Fibroblast of lung (primary cell): ENCODE data around the gene PMEPA1. TPM values are rescaled to one million over a fixed set of nuclear protein-coding genes. Genes with fewer than 3 reads are reported as not detected.

Source experiments
- DNase-seq, 2 donors: peaks; one replicate each; pipeline versions ENCODE4 v3.0.0 to v3.0.0-alpha.2; 2010; ENCODE audit warnings: low read depth in 2 of 2
- H2AFZ ChIP-seq: 2 replicates; pipeline ENCODE4 v1.5.1; 2012; ENCODE audit warnings: low read length, control low read depth, inconsistent platforms
- H3K27ac ChIP-seq: 2 replicates; pipeline ENCODE4 v1.5.1; 2011; ENCODE audit warnings: low read length, control low read depth; ENCODE audit not compliant: insufficient read depth
- H3K27me3 ChIP-seq: 2 replicates; pipeline ENCODE4 v1.5.1; 2011; ENCODE audit warnings: mild to moderate bottlenecking, low read length; ENCODE audit not compliant: control insufficient read depth, insufficient read depth
- H3K36me3 ChIP-seq: 2 replicates; pipeline ENCODE4 v1.5.1; 2011; ENCODE audit warnings: low read length; ENCODE audit not compliant: control insufficient read depth, insufficient read depth
- H3K4me1 ChIP-seq: 2 replicates; pipeline ENCODE4 v1.5.1; 2011; ENCODE audit warnings: low read length; ENCODE audit not compliant: control insufficient read depth, insufficient read depth; ENCODE audit errors: extremely low read depth
- H3K4me2 ChIP-seq: 2 replicates; pipeline ENCODE4 v1.5.1; 2011; ENCODE audit warnings: low read length, control low read depth; ENCODE audit not compliant: insufficient read depth; ENCODE audit errors: extremely low read depth
- H3K4me3 ChIP-seq, 4 experiments: fragments of 200-600 bp in 1 of 4; sonication (generic) in 1 of 4; replicated peaks in 1 of 4; 2 replicates each; pipeline ENCODE4 v1.5.1; 2011 to 2016; ENCODE audit warnings: low read length in 4 of 4, low read depth in 3 of 4, mild to moderate bottlenecking in 3 of 4, control low read depth in 2 of 4, inconsistent platforms in 1 of 4, mixed read lengths in 1 of 4; ENCODE audit not compliant: insufficient read depth in 1 of 4; ENCODE audit errors: control extremely low read depth in 1 of 4
- H3K79me2 ChIP-seq: 2 replicates; pipeline ENCODE4 v1.5.1; 2012; ENCODE audit warnings: mild to moderate bottlenecking, low read length, inconsistent platforms; ENCODE audit not compliant: control insufficient read depth, insufficient read depth
- H3K9ac ChIP-seq: 2 replicates; pipeline ENCODE4 v1.5.1; 2011; ENCODE audit warnings: mild to moderate bottlenecking, low read length, control low read depth; ENCODE audit not compliant: insufficient read depth
- H3K9me3 ChIP-seq: 2 replicates; pipeline ENCODE4 v1.5.1; 2012; ENCODE audit warnings: low read depth, low read length; ENCODE audit not compliant: control insufficient read depth, insufficient read depth
- H4K20me1 ChIP-seq: 2 replicates; pipeline ENCODE4 v1.5.1; 2011; ENCODE audit warnings: low read length; ENCODE audit not compliant: control insufficient read depth, insufficient read depth; ENCODE audit errors: extremely low read depth
- CTCF ChIP-seq, 2 donors: IDR thresholded peaks in 1 of 2; conservative IDR thresholded peaks in 1 of 2; 1 replicate in 1 of 2; 2 replicates in 1 of 2; pipeline ENCODE4 v1.5.1; 2011 to 2012; ENCODE audit warnings: low read length in 2 of 2, control low read depth in 1 of 2, inconsistent platforms in 1 of 2, low read depth in 1 of 2, mild to moderate bottlenecking in 1 of 2
- EZH2 ChIP-seq: IDR thresholded peaks from 2 replicates; pipeline ENCODE4 v1.5.1; 2012; ENCODE audit warnings: low read length, control low read depth, mild to moderate bottlenecking; ENCODE audit errors: missing control alignments
- polyA plus RNA-seq, 2 donors: library from polyadenylated mRNA; depleted of rRNA in 1 of 2; stranded (reverse) in 1 of 2; unstranded in 1 of 2; fragments of >200 nt; gene quantifications; 2 replicates each; pipeline ENCODE4 v1.2.1, GENCODE V29; 2011 to 2012; ENCODE audit warnings: missing spikeins in 1 of 2
- total RNA-seq: library from RNA; depleted of rRNA; stranded (reverse); fragments of >200 nt; gene quantifications from 2 replicates; pipeline ENCODE4 v1.2.1, GENCODE V29; 2014

The PMEPA1 gene
- total and polyA plus RNA-seq, 2 donors (not counting 1 experiment from before 2014, with no cell fraction given), result 0.19 to 0.33 TPM

GRCh38 chr20:57663241-57663640 lies 46.6 kb downstream of the PMEPA1 start:
- Histone ChIP-seq H3K27me3 (no peaks in the 10 kb centered on the region), H3K36me3 (no peaks in the 10 kb centered on the region), H3K79me2 (no peaks in the 10 kb centered on the region), H4K20me1 (no peaks in the 10 kb centered on the region), H3K27ac (no peak overlapping the region), H2AFZ (no peak overlapping the region), H3K9me3 (no peaks in the 10 kb centered on the region), H3K4me2 (no peak overlapping the region), H3K4me1 (no peaks in the 10 kb centered on the region), H3K4me3 (no peak overlapping the region), H3K9ac (no peak overlapping the region)
- no peak for DNase-seq
- no peak for TF ChIP-seq EZH2
- no peak for TF ChIP-seq CTCF (conservative IDR thresholded peaks at IDR 0.05 in 1 of 2, IDR thresholded peaks at IDR 0.05 in 1 of 2; ENCODE audit: low read depth in 1 of 2, low read length in 2 of 2)

- DNase-seq, result no peak
- Histone ChIP-seq H3K27ac (no peak overlapping the region), H3K27me3 (no peaks in the 10 kb centered on the region), H3K9me3 (no peaks in the 10 kb centered on the region), H3K9ac (no peak overlapping the region), H3K4me3 (no peak overlapping the region), H2AFZ (no peak overlapping the region), H3K4me1 (no peaks in the 10 kb centered on the region), H3K4me2 (no peak overlapping the region), H3K79me2 (no peaks in the 10 kb centered on the region), H4K20me1 (no peaks in the 10 kb centered on the region), H3K36me3 (no peaks in the 10 kb centered on the region)
- TF ChIP-seq CTCF (conservative IDR thresholded peaks at IDR 0.05 in 1 of 2, IDR thresholded peaks at IDR 0.05 in 1 of 2; ENCODE audit: low read depth in 1 of 2, low read length in 2 of 2) (no peak), EZH2 (no peak)
Measured at GRCh38 chr20:57662456-57663240, 47.2 kb downstream of the PMEPA1 start.

- DNase-seq, result no peak
- no peak overlapping the region for H3K4me2 ChIP-seq
- H3K27me3 ChIP-seq, result no peaks in the 10 kb centered on the region
- H3K9ac ChIP-seq, result no peak overlapping the region
- H3K9me3 ChIP-seq, result no peaks in the 10 kb centered on the region
- no peaks in the 10 kb centered on the region for H3K4me1 ChIP-seq
- no peaks in the 10 kb centered on the region for H4K20me1 ChIP-seq
- TF ChIP-seq CTCF (conservative IDR thresholded peaks at IDR 0.05 in 1 of 2, IDR thresholded peaks at IDR 0.05 in 1 of 2; ENCODE audit: low read depth in 1 of 2, low read length in 2 of 2) (no peak), EZH2 (no peak)
- H3K79me2 ChIP-seq, result no peaks in the 10 kb centered on the region
- H3K4me3 ChIP-seq, result no peak overlapping the region
- H3K27ac ChIP-seq, result no peak overlapping the region
- no peaks in the 10 kb centered on the region for H3K36me3 ChIP-seq
- H2AFZ ChIP-seq, result no peak overlapping the region
Measured at GRCh38 chr20:57661746-57662455, 47.9 kb downstream of the PMEPA1 start.
